Smooth muscle cell (in vitro differentiated cells): ENCODE measurements around the gene CDCA4. TPM values are rescaled to one million over a fixed set of nuclear protein-coding genes. Genes with fewer than 3 reads are reported as not detected.

ENCODE experiments used
- DNase-seq: peaks from one replicate; lab custom pipeline; 2025; ENCODE audit not compliant: unreplicated experiment; lab: John Stamatoyannopoulos, UW
- H2AFZ ChIP-seq: fragments of 200-600 bp; sonication (generic); 2 replicates; pipeline ENCODE4 v1.6.0; 2016; ENCODE audit warnings: antibody characterized with exemption, low read depth, mild to moderate bottlenecking
- H3F3A ChIP-seq: fragments of 200-600 bp; sonication (generic); 2 replicates; pipeline ENCODE4 v1.6.0; 2017; ENCODE audit warnings: antibody characterized with exemption, low read depth
- H3K27ac ChIP-seq: fragments of 200-600 bp; sonication (generic); 2 replicates; pipeline ENCODE4 v1.5.1; 2016; ENCODE audit warnings: low read depth, mild to moderate bottlenecking
- H3K27me3 ChIP-seq: fragments of 200-600 bp; sonication (generic); 2 replicates; pipeline ENCODE4 v1.6.1; 2016; ENCODE audit warnings: low read depth, mild to moderate bottlenecking
- H3K36me3 ChIP-seq: fragments of 200-600 bp; sonication (generic); 2 replicates; pipeline ENCODE4 v1.5.1; 2016; ENCODE audit warnings: low read depth
- H3K4me1 ChIP-seq: fragments of 200-600 bp; sonication (generic); 2 replicates; pipeline ENCODE4 v1.5.1; 2016; ENCODE audit warnings: low read depth
- H3K4me2 ChIP-seq: fragments of 200-600 bp; sonication (generic); 2 replicates; pipeline ENCODE4 v1.6.0; 2016; ENCODE audit warnings: mild to moderate bottlenecking
- H3K4me3 ChIP-seq: fragments of 200-600 bp; sonication (generic); 2 replicates; pipeline ENCODE4 v1.5.1; 2016; ENCODE audit warnings: mild to moderate bottlenecking
- H3K79me2 ChIP-seq: fragments of 200-600 bp; sonication (generic); 2 replicates; pipeline ENCODE4 v1.6.0; 2016; ENCODE audit warnings: low read depth, mild to moderate bottlenecking
- H3K9ac ChIP-seq: fragments of 200-600 bp; sonication (generic); 2 replicates; pipeline ENCODE4 v1.6.0; 2016; ENCODE audit warnings: low read depth
- H3K9me3 ChIP-seq: fragments of 200-600 bp; sonication (generic); replicated peaks from 2 replicates; pipeline ENCODE4 v1.5.1; 2016; ENCODE audit warnings: low read depth
- H4K20me1 ChIP-seq: fragments of 200-600 bp; sonication (generic); 2 replicates; pipeline ENCODE4 v1.6.0; 2016; ENCODE audit warnings: low read depth
- whole genome bisulfite sequencing: methylation state at CpG from one replicate; pipeline ENCODE4 v1.1.7; 2016; ENCODE audit warnings: low lambda C conversion rate; 5-methylcytosine and 5-hydroxymethylcytosine counted together
- polyA plus RNA-seq: library from polyadenylated mRNA; unstranded; fragments of >200 nt; fragmentation: Nextera tagmentation; extraction: Ambion mirVana; gene quantifications from 2 replicates; pipeline ENCODE4 v1.2.1, GENCODE V29; 2016
- total RNA-seq: library from RNA; depleted of rRNA; stranded (reverse); fragments of >200 nt; gene quantifications from 2 replicates; pipeline ENCODE4 v1.2.3, GENCODE V29; 2014
- TF ChIP-seq, protein P1 (sequence below): fragments of 200-600 bp; sonication (generic); IDR thresholded peaks from 2 replicates; pipeline ENCODE4 v1.5.1; 2017; ENCODE audit warnings: borderline replicate concordance, mild to moderate bottlenecking, antibody characterized with exemption; ENCODE audit not compliant: insufficient read depth, poor library complexity, severe bottlenecking

CDCA4 gene
- total and polyA plus RNA-seq, 2 experiments from 2014 or later: 15.1 to 23.5 TPM

DNA sequence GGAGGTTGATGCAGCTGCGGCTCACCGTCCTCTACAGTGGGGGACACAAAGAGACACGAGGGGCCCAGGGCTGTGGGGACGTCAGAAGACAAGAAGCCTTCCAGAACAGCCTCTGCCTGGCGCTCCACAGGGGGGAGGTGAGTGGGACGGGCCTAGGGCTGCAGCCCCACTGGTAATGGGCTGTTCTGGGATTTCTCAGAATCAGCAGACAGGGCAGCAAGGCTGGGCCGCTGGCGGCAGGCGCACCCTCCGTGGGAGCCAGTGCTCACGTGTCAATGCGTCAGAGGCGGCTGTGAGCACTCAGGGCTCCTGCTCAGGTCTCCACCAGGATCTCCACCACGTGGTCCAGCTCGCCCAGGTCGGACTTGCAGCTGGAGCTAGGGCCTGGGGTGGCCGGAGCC, 10.0 kb downstream of the CDCA4 start:
- Histone ChIP-seq H3K27ac (no peak overlapping the region), H3F3A (no peaks in the 10 kb centered on the region), H4K20me1 (peaks cover 67% of the 10 kb centered on the region), H2AFZ (no peak overlapping the region), H3K27me3 (no peaks in the 10 kb centered on the region), H3K4me2 (no peak overlapping the region), H3K9me3 (no peaks in the 10 kb centered on the region), H3K79me2 (peaks cover 59% of the 10 kb centered on the region), H3K9ac (no peak overlapping the region), H3K4me3 (no peak overlapping the region), H3K36me3 (no peaks in the 10 kb centered on the region), H3K4me1 (peaks cover under 1% of the 10 kb centered on the region)
- WGBS: 80% methylated on average over 14 of the region's 17 CpGs
- TF ChIP-seq, protein P1, sequence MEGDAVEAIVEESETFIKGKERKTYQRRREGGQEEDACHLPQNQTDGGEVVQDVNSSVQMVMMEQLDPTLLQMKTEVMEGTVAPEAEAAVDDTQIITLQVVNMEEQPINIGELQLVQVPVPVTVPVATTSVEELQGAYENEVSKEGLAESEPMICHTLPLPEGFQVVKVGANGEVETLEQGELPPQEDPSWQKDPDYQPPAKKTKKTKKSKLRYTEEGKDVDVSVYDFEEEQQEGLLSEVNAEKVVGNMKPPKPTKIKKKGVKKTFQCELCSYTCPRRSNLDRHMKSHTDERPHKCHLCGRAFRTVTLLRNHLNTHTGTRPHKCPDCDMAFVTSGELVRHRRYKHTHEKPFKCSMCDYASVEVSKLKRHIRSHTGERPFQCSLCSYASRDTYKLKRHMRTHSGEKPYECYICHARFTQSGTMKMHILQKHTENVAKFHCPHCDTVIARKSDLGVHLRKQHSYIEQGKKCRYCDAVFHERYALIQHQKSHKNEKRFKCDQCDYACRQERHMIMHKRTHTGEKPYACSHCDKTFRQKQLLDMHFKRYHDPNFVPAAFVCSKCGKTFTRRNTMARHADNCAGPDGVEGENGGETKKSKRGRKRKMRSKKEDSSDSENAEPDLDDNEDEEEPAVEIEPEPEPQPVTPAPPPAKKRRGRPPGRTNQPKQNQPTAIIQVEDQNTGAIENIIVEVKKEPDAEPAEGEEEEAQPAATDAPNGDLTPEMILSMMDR: no peak
- DNase-seq: no peak

DNA sequence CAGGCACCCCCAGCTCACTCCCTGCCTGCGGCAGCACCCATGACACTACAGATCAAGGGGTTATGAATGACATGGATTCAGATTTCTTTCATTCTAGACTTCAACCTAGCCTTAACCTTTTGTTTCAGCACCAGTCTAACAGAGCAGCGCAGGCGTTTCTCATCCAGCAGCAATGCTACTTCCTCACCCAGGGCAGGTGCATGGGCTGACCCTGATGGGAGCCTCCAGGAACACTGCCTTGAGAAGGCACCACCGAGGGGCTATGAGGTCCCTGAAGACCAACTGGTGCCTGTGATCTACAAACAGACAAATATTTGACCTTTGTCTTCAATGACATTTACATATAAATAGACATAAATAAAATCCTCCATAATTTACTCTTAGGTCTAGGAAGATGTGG, 10.8 kb downstream of the CDCA4 start:
- H3F3A ChIP-seq: no peaks in the 10 kb centered on the region

DNA sequence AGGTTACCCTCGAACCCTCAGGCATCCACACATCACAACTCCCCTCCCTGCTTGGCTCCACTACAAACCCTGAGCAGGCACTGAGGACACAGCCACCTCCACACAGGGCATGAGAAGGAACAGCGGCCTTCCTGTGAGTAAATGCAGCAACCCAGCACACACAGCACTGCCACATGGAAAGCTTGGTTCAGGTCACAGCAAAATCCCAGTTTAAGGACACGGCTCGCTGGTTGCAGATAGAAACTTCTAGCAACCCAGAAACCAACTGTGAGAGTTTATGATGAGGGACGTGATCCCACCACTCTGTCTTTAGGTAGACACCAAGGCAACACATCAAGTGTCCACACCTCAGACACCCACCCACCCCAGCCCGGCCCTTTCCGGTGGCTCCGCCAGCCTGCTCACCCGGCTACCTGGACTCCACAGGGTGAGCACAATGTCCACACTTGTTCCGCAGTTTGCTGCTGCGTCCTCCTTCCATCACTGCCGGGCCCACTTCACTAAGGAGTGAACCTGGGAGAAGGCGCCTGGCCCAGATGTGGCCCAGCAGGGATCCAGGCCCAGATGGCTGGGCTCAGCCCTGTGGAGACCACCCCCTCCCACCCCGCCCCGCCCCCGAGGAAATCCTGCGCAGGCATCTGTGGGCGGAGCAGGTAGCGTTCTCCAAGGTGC, 13.2 kb downstream of the CDCA4 start:
- H3K9me3 ChIP-seq: no peaks in the 10 kb centered on the region
- WGBS: 97% methylated on average over 18 of the region's 19 CpGs
- H4K20me1 ChIP-seq: peaks cover 35% of the 10 kb centered on the region
- H3K79me2 ChIP-seq: peaks cover 27% of the 10 kb centered on the region
- H3K4me3 ChIP-seq: no peak overlapping the region
- no peak overlapping the region for H3K9ac ChIP-seq
- no peak overlapping the region for H2AFZ ChIP-seq
- no peaks in the 10 kb centered on the region for H3K27me3 ChIP-seq
- H3K36me3 ChIP-seq: no peaks in the 10 kb centered on the region
- no peak for DNase-seq
- H3K27ac ChIP-seq: no peak overlapping the region
- no peaks in the 10 kb centered on the region for H3F3A ChIP-seq
- TF ChIP-seq, protein P1: no peak
- H3K4me1 ChIP-seq: no peaks in the 10 kb centered on the region
- no peak overlapping the region for H3K4me2 ChIP-seq

More for the DNA sequence above, 10.8 kb downstream of the CDCA4 start:
- Histone ChIP-seq H3K79me2 (peaks cover 51% of the 10 kb centered on the region), H3K4me2 (no peak overlapping the region), H3K4me3 (no peak overlapping the region), H2AFZ (no peak overlapping the region), H3K9me3 (no peaks in the 10 kb centered on the region), H3K9ac (no peak overlapping the region), H3K36me3 (no peaks in the 10 kb centered on the region), H4K20me1 (peaks cover 59% of the 10 kb centered on the region), H3K27me3 (no peaks in the 10 kb centered on the region), H3K4me1 (no peaks in the 10 kb centered on the region), H3K27ac (no peak overlapping the region)
- TF ChIP-seq, protein P1: no peak
- WGBS: 95% methylated on average over 4 of the region's 4 CpGs
- no peak for DNase-seq
